Measurements from ENCODE around the gene IFI27L2. TPM values are rescaled to one million over a fixed set of nuclear protein-coding genes. Genes with fewer than 3 reads are reported as not detected.
A peak's percentile ranks its signal among the peaks of the same experiment; 100 is the strongest.

IFI27L2 gene
- total and polyA plus RNA-seq, 2 experiments from 2014 or later: 23.4 to 38.5 TPM

GRCh38 chr14:94174604-94175010, 45.2 kb upstream of the IFI27L2 start (continued):
- TF ChIP-seq, protein P1, sequence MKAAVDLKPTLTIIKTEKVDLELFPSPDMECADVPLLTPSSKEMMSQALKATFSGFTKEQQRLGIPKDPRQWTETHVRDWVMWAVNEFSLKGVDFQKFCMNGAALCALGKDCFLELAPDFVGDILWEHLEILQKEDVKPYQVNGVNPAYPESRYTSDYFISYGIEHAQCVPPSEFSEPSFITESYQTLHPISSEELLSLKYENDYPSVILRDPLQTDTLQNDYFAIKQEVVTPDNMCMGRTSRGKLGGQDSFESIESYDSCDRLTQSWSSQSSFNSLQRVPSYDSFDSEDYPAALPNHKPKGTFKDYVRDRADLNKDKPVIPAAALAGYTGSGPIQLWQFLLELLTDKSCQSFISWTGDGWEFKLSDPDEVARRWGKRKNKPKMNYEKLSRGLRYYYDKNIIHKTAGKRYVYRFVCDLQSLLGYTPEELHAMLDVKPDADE (IDR thresholded peaks at IDR 0.05): no peak
- no peak for TF ChIP-seq EZH2 (IDR thresholded peaks at IDR 0.05; ENCODE audit: low read depth, unreplicated experiment)
- TF ChIP-seq CREB1 (CRISPR knock-in tag; IDR thresholded peaks at IDR 0.05; ENCODE audit: low read depth): no peak

DNA sequence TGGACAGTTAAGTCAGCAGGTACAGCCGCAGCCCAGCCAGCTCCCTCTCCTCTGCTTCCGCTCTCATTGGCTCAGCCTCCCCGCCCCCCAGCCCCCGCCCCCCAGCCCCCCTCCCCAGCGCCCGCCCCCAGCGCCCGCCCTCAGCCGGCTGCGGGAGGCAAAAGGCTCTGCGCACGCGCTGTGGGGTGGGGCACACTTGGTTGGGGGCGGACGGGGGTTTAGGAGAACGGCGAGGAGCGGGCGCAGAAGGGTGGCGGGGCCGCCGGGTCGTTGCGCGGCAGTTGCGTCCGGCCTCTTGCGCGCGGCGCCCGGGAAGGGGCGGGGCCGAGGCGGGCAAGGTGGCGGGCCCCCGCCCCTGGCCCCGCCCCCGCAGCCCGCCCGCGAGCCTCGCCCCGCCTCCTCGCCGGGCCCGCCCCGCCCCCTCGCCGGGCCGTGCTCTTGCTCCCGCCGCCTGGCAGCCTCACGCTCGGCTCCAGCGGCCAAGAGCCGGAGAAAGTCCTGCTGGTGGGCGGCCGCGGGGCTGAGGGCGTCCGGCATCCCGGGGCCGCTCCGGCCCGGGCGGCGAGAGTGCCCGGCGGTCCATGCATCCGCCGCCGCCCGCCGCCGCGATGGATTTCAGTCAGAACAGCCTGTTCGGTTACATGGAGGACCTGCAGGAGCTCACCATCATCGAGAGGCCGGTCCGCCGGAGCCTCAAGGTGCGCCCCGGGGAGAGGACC, 44.6 kb upstream of the IFI27L2 start, which contains the start of gene PPP4R4:
Gene PPP4R4, plus strand, starts transcription at position 438 of the 719 bp plus-strand sequence. Its CDS starts 144 bp downstream, at position 582.
- peak; percentile 67 for TF ChIP-seq POLR2AphosphoS5 (IDR thresholded peaks at IDR 0.05; ENCODE audit: low read depth)
- TF ChIP-seq, protein P2, sequence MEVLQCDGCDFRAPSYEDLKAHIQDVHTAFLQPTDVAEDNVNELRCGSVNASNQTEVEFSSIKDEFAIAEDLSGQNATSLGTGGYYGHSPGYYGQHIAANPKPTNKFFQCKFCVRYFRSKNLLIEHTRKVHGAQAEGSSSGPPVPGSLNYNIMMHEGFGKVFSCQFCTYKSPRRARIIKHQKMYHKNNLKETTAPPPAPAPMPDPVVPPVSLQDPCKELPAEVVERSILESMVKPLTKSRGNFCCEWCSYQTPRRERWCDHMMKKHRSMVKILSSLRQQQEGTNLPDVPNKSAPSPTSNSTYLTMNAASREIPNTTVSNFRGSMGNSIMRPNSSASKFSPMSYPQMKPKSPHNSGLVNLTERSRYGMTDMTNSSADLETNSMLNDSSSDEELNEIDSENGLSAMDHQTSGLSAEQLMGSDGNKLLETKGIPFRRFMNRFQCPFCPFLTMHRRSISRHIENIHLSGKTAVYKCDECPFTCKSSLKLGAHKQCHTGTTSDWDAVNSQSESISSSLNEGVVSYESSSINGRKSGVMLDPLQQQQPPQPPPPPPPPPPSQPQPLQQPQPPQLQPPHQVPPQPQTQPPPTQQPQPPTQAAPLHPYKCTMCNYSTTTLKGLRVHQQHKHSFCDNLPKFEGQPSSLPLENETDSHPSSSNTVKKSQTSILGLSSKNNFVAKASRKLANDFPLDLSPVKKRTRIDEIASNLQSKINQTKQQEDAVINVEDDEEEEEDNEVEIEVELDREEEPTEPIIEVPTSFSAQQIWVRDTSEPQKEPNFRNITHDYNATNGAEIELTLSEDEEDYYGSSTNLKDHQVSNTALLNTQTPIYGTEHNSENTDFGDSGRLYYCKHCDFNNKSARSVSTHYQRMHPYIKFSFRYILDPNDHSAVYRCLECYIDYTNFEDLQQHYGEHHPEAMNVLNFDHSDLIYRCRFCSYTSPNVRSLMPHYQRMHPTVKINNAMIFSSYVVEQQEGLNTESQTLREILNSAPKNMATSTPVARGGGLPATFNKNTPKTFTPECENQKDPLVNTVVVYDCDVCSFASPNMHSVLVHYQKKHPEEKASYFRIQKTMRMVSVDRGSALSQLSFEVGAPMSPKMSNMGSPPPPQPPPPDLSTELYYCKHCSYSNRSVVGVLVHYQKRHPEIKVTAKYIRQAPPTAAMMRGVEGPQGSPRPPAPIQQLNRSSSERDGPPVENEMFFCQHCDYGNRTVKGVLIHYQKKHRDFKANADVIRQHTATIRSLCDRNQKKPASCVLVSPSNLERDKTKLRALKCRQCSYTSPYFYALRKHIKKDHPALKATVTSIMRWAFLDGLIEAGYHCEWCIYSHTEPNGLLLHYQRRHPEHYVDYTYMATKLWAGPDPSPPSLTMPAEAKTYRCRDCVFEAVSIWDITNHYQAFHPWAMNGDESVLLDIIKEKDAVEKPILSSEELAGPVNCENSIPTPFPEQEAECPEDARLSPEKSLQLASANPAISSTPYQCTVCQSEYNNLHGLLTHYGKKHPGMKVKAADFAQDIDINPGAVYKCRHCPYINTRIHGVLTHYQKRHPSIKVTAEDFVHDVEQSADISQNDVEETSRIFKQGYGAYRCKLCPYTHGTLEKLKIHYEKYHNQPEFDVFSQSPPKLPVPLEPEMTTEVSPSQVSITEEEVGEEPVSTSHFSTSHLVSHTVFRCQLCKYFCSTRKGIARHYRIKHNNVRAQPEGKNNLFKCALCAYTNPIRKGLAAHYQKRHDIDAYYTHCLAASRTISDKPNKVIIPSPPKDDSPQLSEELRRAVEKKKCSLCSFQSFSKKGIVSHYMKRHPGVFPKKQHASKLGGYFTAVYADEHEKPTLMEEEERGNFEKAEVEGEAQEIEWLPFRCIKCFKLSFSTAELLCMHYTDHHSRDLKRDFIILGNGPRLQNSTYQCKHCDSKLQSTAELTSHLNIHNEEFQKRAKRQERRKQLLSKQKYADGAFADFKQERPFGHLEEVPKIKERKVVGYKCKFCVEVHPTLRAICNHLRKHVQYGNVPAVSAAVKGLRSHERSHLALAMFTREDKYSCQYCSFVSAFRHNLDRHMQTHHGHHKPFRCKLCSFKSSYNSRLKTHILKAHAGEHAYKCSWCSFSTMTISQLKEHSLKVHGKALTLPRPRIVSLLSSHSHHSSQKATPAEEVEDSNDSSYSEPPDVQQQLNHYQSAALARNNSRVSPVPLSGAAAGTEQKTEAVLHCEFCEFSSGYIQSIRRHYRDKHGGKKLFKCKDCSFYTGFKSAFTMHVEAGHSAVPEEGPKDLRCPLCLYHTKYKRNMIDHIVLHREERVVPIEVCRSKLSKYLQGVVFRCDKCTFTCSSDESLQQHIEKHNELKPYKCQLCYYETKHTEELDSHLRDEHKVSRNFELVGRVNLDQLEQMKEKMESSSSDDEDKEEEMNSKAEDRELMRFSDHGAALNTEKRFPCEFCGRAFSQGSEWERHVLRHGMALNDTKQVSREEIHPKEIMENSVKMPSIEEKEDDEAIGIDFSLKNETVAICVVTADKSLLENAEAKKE (CRISPR knock-in tag; IDR thresholded peaks at IDR 0.05): no peak
- Mint-ChIP-seq H3K27ac (peak within 1 kb of the TSS; percentile 60), H3K9me3 (no peaks in the 10 kb centered on the region; the same call in 2 of the 3 replicates), H3K4me3 (peak within 1 kb of the TSS; percentile 87), H3K27me3 (ENCODE audit: insufficient read depth, low read depth, poor library complexity) (peaks cover 9% of the 10 kb centered on the region), H3K4me1 (peaks cover 27% of the 10 kb centered on the region), H3K36me3 (ENCODE audit: low read depth) (peaks cover 3% of the 10 kb centered on the region; the same call in 1 of the 3 replicates)
- peak within 1 kb of the TSS; percentile 98 for H3K4me2 ChIP-seq
- ATAC-seq (peak; percentile 69), DNase-seq (ENCODE audit: low spot score) (peak; percentile 97)
- H3K27me3 ChIP-seq (ENCODE audit: insufficient read depth): peaks cover 37% of the 10 kb centered on the region
- H3K4me1 ChIP-seq (ENCODE audit: insufficient read depth): peaks cover 17% of the 10 kb centered on the region
- peak within 1 kb of the TSS; percentile 87 for H3K27ac ChIP-seq (ENCODE audit: low read depth)
- no peaks in the 10 kb centered on the region for H3K9me2 ChIP-seq (ENCODE audit: insufficient read depth)
- peaks cover 4% of the 10 kb centered on the region; the same call in 1 of the 2 replicates for H3F3A ChIP-seq (replicated peaks; ENCODE audit: low read depth)
- peak within 1 kb of the TSS; percentile 94 for H3K4me3 ChIP-seq
- peak within 1 kb of the TSS; percentile 99 for H2AFZ ChIP-seq
- H3K36me3 ChIP-seq (ENCODE audit: insufficient read depth): no peaks in the 10 kb centered on the region
- H3K79me2 ChIP-seq (replicated peaks; ENCODE audit: insufficient read depth): no peaks in the 10 kb centered on the region; the same call in 1 of the 2 replicates
- H4K20me1 ChIP-seq (replicated peaks; ENCODE audit: insufficient read depth): no peaks in the 10 kb centered on the region
